Cardiac muscle cell (in vitro differentiated cells and primary cell): ENCODE data around the gene POLR2C. TPM values are rescaled to one million over a fixed set of nuclear protein-coding genes. Genes with fewer than 3 reads are reported as not detected.

Source experiments
- DNase-seq, 2 donors: peaks; one replicate each; pipeline versions ENCODE4 v3.0.0 to v3.0.0-alpha.2; 2010 to 2017; ENCODE audit warnings: low read depth in 1 of 2, low spot score in 1 of 2
- H3K27ac ChIP-seq: fragments of 200-600 bp; sonication (generic); 2 replicates; pipeline ENCODE4 v1.5.1; 2016
- H3K27me3 ChIP-seq: fragments of 200-600 bp; sonication (generic); 2 replicates; pipeline ENCODE4 v1.6.0; 2016; ENCODE audit warnings: control low read depth
- H3K36me3 ChIP-seq: fragments of 200-600 bp; sonication (generic); 2 replicates; pipeline ENCODE4 v1.5.1; 2016; ENCODE audit warnings: control low read depth
- H3K4me1 ChIP-seq: fragments of 200-600 bp; sonication (generic); 2 replicates; pipeline ENCODE4 v1.8.1; 2017; ENCODE audit warnings: low read depth, mild to moderate bottlenecking, mixed run types
- H3K4me3 ChIP-seq: fragments of 200-600 bp; sonication (generic); 2 replicates; pipeline ENCODE4 v1.5.1; 2016; ENCODE audit warnings: mild to moderate bottlenecking
- H3K9me3 ChIP-seq: fragments of 200-600 bp; sonication (generic); 2 replicates; pipeline ENCODE4 v1.5.1; 2017; ENCODE audit warnings: low read depth, mild to moderate bottlenecking, control low read depth
- polyA plus RNA-seq: library from polyadenylated mRNA; unstranded; fragments of >200 nt; fragmentation: Nextera tagmentation; extraction: Ambion mirVana; gene quantifications from 2 replicates; pipeline ENCODE4 v1.2.1, GENCODE V29; 2016
- total RNA-seq: library from RNA; depleted of rRNA; stranded (reverse); fragments of >200 nt; gene quantifications from 2 replicates; pipeline ENCODE4 v1.2.3, GENCODE V29; 2016
- TF ChIP-seq, protein P1 (sequence below): IDR thresholded peaks from 2 replicates; pipeline ENCODE4 v1.5.1; 2012; ENCODE audit warnings: low read depth, mild to moderate bottlenecking, low read length

Gene POLR2C
- total and polyA plus RNA-seq, 2 experiments from 2014 or later = 83.5 to 126 TPM

DNA sequence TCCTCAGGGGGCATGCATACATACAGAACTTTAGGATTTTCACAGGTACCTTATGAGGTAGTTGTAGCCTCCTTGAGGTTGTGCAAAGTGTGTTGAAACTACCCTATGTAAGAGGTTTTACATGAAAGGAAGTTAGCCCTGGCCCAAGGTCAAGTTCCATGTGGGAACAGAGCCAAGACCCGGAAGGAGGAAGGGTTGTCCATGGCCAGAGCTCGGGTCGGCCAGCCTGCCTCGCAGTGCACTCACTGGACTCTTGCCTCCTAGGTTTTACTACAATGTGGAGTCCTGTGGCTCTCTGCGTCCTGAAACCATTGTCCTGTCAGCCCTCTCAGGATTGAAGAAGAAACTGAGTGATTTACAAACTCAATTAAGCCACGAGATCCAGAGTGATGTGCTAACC lies 8.2 kb downstream of the POLR2C start:
- Histone ChIP-seq H3K4me3 (no peak overlapping the region), H3K27ac (peak overlapping the region; percentile 95), H3K9me3 (no peaks in the 10 kb centered on the region), H3K4me1 (peaks cover 21% of the 10 kb centered on the region), H3K27me3 (no peaks in the 10 kb centered on the region), H3K36me3 (peaks cover 88% of the 10 kb centered on the region)
- DNase-seq = peak; percentile 37 to 80
- TF ChIP-seq, protein P1, sequence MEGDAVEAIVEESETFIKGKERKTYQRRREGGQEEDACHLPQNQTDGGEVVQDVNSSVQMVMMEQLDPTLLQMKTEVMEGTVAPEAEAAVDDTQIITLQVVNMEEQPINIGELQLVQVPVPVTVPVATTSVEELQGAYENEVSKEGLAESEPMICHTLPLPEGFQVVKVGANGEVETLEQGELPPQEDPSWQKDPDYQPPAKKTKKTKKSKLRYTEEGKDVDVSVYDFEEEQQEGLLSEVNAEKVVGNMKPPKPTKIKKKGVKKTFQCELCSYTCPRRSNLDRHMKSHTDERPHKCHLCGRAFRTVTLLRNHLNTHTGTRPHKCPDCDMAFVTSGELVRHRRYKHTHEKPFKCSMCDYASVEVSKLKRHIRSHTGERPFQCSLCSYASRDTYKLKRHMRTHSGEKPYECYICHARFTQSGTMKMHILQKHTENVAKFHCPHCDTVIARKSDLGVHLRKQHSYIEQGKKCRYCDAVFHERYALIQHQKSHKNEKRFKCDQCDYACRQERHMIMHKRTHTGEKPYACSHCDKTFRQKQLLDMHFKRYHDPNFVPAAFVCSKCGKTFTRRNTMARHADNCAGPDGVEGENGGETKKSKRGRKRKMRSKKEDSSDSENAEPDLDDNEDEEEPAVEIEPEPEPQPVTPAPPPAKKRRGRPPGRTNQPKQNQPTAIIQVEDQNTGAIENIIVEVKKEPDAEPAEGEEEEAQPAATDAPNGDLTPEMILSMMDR = no peak

DNA sequence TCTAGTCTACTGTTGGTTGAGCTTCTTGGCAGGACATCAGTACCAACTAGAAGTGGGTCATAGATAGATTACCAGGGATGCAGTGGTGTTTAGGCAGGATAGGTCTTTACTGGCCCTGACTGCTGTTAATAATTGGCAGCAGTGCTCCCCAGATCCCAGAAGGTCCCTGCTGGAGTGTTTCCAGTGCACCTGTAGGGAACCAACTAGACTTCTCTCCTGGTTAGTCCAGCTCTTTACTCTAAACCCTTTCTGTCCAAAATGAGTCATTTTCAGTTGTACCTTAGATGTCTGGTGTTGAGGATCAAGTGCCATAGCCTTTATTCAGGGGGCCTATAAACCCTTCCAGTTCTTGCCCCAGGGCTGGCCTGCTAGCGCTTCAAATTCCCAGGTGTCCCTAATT lies 8.7 kb downstream of the POLR2C start:
- Histone ChIP-seq H3K4me1 (peaks cover 23% of the 10 kb centered on the region), H3K36me3 (peaks cover 88% of the 10 kb centered on the region), H3K4me3 (no peak overlapping the region), H3K27me3 (no peaks in the 10 kb centered on the region), H3K9me3 (no peaks in the 10 kb centered on the region), H3K27ac (peak overlapping the region; percentile 95)
- TF ChIP-seq, protein P1 = no peak
- peak in 1 of 2 donors; percentile 22 for DNase-seq

DNA sequence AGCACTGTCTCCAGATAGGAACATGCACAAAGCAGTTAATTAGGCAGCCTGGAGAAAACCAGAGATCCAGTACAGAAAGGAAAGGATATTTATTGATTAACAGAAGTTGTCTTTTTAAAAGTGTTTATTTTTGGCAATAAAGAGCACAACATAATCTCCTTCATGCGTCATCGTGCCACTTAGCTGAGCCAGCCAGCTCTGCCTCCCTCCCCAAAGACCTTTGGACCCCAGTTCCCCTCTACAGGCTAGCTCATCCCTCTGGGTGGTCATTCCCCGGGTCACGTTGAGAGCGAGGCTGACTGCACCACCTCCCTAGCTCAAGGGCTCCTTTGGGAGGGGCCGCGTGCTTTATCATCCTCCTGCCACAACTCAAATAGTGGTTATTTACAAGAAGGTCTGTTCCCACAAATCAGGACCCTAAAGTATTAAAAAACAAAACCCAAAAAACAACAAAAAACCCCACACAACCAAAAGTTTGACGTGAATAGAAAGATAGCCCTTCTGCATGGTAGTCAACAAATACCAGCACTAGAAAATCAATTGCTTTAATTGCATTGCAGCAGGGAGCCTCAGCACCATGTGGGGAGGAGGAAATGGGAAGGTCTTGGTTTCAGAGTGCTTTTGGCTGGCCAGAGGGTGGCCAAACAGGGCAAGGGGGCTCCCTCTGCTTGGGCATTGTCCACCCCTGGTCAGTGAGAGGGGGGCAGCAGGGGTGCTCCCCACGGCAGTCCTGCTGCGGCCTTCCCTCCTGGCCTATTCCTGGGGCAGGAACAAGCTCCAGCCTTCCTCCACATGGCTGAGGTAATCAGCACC lies 9.6 kb downstream of the POLR2C start:
- Histone ChIP-seq H3K4me3 (no peak overlapping the region), H3K4me1 (peaks cover 32% of the 10 kb centered on the region), H3K36me3 (peaks cover 84% of the 10 kb centered on the region), H3K27ac (peak overlapping the region; percentile 95), H3K27me3 (no peaks in the 10 kb centered on the region), H3K9me3 (no peaks in the 10 kb centered on the region)
- TF ChIP-seq, protein P1 = no peak
- peak in 1 of 2 donors; percentile 14 for DNase-seq

DNA sequence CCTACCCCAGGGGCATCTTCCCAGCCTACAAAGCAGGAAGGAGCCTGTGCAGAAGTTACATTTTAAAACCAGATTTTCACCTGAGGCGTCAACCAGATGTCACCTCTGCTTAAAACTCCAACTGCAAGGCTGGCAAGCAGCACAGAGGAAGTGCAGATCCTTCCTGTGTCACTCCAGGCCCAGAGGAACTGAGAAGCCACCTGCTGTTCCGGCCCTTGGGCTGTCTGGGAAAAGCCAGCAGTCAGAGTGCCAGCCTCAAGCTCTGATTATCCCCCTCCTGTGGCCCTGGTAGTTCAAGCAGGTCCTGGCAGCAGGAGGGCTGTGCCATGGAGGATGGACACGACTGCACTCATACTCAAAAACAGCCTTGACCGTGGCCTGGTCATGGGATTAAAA lies 10.2 kb downstream of the POLR2C start:
- H3K27me3 ChIP-seq = no peaks in the 10 kb centered on the region
- DNase-seq = peak in 1 of 2 donors; percentile 6
- no peak overlapping the region for H3K4me3 ChIP-seq

GRCh38 chr16:57473176-57473840 lies 10.8 kb downstream of the POLR2C start:
- Histone ChIP-seq H3K4me3 (no peak overlapping the region), H3K36me3 (peaks cover 80% of the 10 kb centered on the region), H3K4me1 (peaks cover 44% of the 10 kb centered on the region), H3K9me3 (no peaks in the 10 kb centered on the region), H3K27ac (peak overlapping the region; percentile 95), H3K27me3 (no peaks in the 10 kb centered on the region)
- TF ChIP-seq, protein P1 = no peak
- no peak for DNase-seq

More for the DNA sequence above, 10.2 kb downstream of the POLR2C start:
- peaks cover 38% of the 10 kb centered on the region for H3K4me1 ChIP-seq
- H3K27ac ChIP-seq = peak overlapping the region; percentile 95
- H3K36me3 ChIP-seq = peaks cover 79% of the 10 kb centered on the region
- no peaks in the 10 kb centered on the region for H3K9me3 ChIP-seq
- TF ChIP-seq, protein P1 = no peak
